ENCODE measurements around the gene TRPC4.

Gene TRPC4

DNA sequence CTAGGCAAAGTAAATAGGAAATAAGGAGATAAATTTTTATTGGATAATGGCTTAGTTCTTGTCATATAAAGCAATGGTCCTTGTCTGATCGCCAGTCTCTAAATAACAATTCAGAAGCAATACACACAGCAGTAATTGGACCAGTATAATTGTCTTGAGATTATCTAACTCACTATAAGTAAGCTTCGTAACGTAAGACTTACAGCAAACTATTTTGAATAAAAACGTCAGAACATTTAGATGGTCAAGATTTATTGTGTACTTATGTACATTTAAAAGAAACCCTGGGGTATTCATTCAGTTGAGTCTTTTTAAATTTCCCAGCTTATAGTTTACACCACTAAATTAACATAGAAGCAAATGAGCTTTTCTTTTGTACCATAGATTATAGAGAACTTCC lies 20.2 kb upstream of the TRPC4 start:
- Histone ChIP-seq H3K4me3 (ENCODE audit: insufficient read depth, low read length, poor library complexity, severe bottlenecking) (no peak overlapping the region), H3K27ac (ENCODE audit: low read depth, low read length) (no peak overlapping the region), H3K36me3 (ENCODE audit: low read length) (no peaks in the 10 kb centered on the region), H3F3A (ENCODE audit: insufficient read depth) (no peaks in the 10 kb centered on the region), H4K20me1 (ENCODE audit: low read depth, low read length) (no peaks in the 10 kb centered on the region), H3K9me3 (ENCODE audit: insufficient read depth, low read length) (no peaks in the 10 kb centered on the region), H3K4me2 (ENCODE audit: low read depth, low read length, poor library complexity, severe bottlenecking) (no peak overlapping the region), H3K9ac (ENCODE audit: low read length) (no peak overlapping the region), H3K27me3 (ENCODE audit: low read length) (no peaks in the 10 kb centered on the region), H3K9me2 (replicated peaks; ENCODE audit: insufficient read depth, low read length) (no peaks in the 10 kb centered on the region), H3K79me2 (ENCODE audit: insufficient read depth, low read length) (no peaks in the 10 kb centered on the region), H2AFZ (ENCODE audit: low read depth, low read length, severe bottlenecking) (no peak overlapping the region)
- TF ChIP-seq EZH2phosphoT487 (conservative IDR thresholded peaks at IDR 0.05; ENCODE audit: low read length) = no peak
- TF ChIP-seq, protein P1, sequence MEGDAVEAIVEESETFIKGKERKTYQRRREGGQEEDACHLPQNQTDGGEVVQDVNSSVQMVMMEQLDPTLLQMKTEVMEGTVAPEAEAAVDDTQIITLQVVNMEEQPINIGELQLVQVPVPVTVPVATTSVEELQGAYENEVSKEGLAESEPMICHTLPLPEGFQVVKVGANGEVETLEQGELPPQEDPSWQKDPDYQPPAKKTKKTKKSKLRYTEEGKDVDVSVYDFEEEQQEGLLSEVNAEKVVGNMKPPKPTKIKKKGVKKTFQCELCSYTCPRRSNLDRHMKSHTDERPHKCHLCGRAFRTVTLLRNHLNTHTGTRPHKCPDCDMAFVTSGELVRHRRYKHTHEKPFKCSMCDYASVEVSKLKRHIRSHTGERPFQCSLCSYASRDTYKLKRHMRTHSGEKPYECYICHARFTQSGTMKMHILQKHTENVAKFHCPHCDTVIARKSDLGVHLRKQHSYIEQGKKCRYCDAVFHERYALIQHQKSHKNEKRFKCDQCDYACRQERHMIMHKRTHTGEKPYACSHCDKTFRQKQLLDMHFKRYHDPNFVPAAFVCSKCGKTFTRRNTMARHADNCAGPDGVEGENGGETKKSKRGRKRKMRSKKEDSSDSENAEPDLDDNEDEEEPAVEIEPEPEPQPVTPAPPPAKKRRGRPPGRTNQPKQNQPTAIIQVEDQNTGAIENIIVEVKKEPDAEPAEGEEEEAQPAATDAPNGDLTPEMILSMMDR (IDR thresholded peaks at IDR 0.05; ENCODE audit: insufficient read depth, low read length, poor library complexity, severe bottlenecking) = no peak

GRCh38 chr13:37889102-37889501 lies 19.5 kb upstream of the TRPC4 start:
- Histone ChIP-seq H3K27me3 (ENCODE audit: low read length) (no peaks in the 10 kb centered on the region), H3F3A (ENCODE audit: insufficient read depth) (no peaks in the 10 kb centered on the region), H3K9ac (ENCODE audit: low read length) (no peak overlapping the region), H3K9me3 (ENCODE audit: insufficient read depth, low read length) (no peaks in the 10 kb centered on the region), H3K9me2 (replicated peaks; ENCODE audit: insufficient read depth, low read length) (no peaks in the 10 kb centered on the region), H3K79me2 (ENCODE audit: insufficient read depth, low read length) (no peaks in the 10 kb centered on the region), H3K4me2 (ENCODE audit: low read depth, low read length, poor library complexity, severe bottlenecking) (no peak overlapping the region), H4K20me1 (ENCODE audit: low read depth, low read length) (no peaks in the 10 kb centered on the region), H3K27ac (ENCODE audit: low read depth, low read length) (no peak overlapping the region), H3K4me3 (ENCODE audit: insufficient read depth, low read length, poor library complexity, severe bottlenecking) (no peak overlapping the region), H3K36me3 (ENCODE audit: low read length) (no peaks in the 10 kb centered on the region), H2AFZ (ENCODE audit: low read depth, low read length, severe bottlenecking) (no peak overlapping the region)
- TF ChIP-seq, protein P1 (IDR thresholded peaks at IDR 0.05; ENCODE audit: insufficient read depth, low read length, poor library complexity, severe bottlenecking) = no peak
- TF ChIP-seq EZH2phosphoT487 (conservative IDR thresholded peaks at IDR 0.05; ENCODE audit: low read length) = no peak

DNA sequence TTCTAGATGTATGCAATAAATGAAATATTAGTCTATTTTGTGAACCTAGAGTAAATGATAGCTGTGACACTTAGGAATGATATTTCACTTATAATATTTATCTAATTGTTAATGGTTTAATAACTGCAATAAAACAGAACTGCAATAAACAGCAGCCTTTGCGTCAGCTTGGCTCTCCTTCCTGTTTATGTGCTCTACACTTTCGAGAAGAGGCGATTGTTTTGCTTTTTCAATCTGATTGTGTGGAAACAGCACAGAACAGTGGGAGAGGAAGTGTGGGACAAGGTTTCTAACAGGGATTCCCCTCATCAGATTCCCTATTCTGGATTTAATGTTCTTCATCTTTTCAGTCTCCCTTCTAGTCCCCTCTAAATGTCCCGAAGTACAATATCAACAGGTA lies 17.3 kb upstream of the TRPC4 start:
- no peak overlapping the region for H2AFZ ChIP-seq (ENCODE audit: low read depth, low read length, severe bottlenecking)
- no peaks in the 10 kb centered on the region for H3K27me3 ChIP-seq (ENCODE audit: low read length)
- no peak overlapping the region for H3K4me2 ChIP-seq (ENCODE audit: low read depth, low read length, poor library complexity, severe bottlenecking)
- no peaks in the 10 kb centered on the region for H3K9me2 ChIP-seq (replicated peaks; ENCODE audit: insufficient read depth, low read length)
- no peaks in the 10 kb centered on the region for H3K9me3 ChIP-seq (ENCODE audit: insufficient read depth, low read length)
- no peaks in the 10 kb centered on the region for H4K20me1 ChIP-seq (ENCODE audit: low read depth, low read length)
- no peaks in the 10 kb centered on the region for H3F3A ChIP-seq (ENCODE audit: insufficient read depth)
- H3K9ac ChIP-seq (ENCODE audit: low read length) = no peak overlapping the region
- no peak overlapping the region for H3K4me3 ChIP-seq (ENCODE audit: insufficient read depth, low read length, poor library complexity, severe bottlenecking)
- no peak for TF ChIP-seq EZH2phosphoT487 (conservative IDR thresholded peaks at IDR 0.05; ENCODE audit: low read length)
- TF ChIP-seq, protein P1 (IDR thresholded peaks at IDR 0.05; ENCODE audit: insufficient read depth, low read length, poor library complexity, severe bottlenecking) = no peak
- H3K27ac ChIP-seq (ENCODE audit: low read depth, low read length) = no peak overlapping the region
- no peaks in the 10 kb centered on the region for H3K36me3 ChIP-seq (ENCODE audit: low read length)
- no peaks in the 10 kb centered on the region for H3K79me2 ChIP-seq (ENCODE audit: insufficient read depth, low read length)
